ENCODE results near the gene AP1S3.
"Not testable (repeated sequence)": the region's sequence is repeated elsewhere in the genome, so short reads cannot be mapped to it uniquely, and the experiment has no call there.

AP1S3 gene

GRCh38 chr2:223764796-223765195, 72.6 kb downstream of the AP1S3 start:
- FAIRE-seq (no peak), DNase-seq (ENCODE audit: insufficient read length, low spot score) (no peak)

GRCh38 chr2:223762853-223763252, 74.5 kb downstream of the AP1S3 start:
- FAIRE-seq (no peak), DNase-seq (ENCODE audit: insufficient read length, low spot score) (no peak)

- not testable (repeated sequence) for FAIRE-seq; DNase-seq (ENCODE audit: insufficient read length, low spot score)
Measured at GRCh38 chr2:223761746-223762145, 75.6 kb downstream of the AP1S3 start.

GRCh38 chr2:223760838-223761502, 76.4 kb downstream of the AP1S3 start:
- peak; percentile 59 for DNase-seq (ENCODE audit: insufficient read length, low spot score)

GRCh38 chr2:223759569-223760430, 77.6 kb downstream of the AP1S3 start:
- DNase-seq (ENCODE audit: insufficient read length, low spot score) (no peak), FAIRE-seq (no peak)

More at GRCh38 chr2:223760838-223761502, 76.4 kb downstream of the AP1S3 start:
- peak; percentile 84 for FAIRE-seq

DNA sequence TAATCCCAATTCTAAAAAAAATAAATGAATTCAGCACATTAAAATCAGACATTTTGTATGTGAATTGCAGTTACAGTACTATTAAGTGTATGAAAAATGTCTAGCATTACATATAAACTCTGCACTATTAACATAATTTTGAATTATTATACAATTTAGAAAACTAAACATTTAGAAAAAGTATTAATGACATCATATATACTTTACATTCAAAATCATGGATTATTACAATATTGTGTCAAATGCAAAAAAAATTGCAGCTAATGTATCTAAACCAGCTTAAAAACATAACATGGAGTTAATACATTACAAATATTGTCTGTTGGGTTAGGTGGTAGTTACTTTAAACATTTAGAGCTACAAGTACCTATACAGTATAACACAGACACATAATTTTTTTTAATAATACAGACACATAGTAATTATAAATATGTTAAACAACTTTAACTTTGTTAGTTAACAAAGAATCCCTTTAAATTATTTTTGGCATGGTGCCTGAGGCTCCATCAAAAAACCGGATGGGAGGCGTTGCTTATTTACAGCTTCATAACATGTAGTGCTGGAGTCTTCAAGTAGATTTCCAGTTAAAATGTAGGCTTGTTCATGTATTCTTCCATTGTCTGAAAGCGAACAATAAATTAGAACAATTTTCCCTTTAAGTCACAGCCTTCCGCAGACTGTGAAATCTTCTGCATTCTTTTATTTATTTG, 79.1 kb downstream of the AP1S3 start:
- no peak for FAIRE-seq
- no peak for DNase-seq (ENCODE audit: insufficient read length, low spot score)

DNA sequence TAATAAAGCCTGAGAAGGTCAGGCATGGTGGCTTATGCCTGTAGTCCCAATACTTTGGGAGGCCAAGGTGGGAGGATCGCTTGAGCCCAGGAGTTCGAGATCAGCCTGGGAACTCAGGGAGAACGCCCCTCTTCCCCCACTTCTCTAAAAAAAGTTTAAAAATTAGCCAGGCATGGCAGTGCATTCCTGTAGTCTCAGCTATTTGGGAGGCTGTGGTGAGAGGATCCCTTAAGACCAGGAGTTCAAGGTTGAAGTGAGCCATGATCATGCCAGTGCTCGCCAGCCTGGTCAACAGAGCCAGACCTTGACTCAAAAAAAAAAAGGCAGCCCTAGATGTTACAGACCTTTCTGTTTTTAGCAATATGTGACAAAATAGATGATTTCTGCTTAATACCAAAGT, 83.4 kb downstream of the AP1S3 start:
- DNase-seq (ENCODE audit: insufficient read length, low spot score), result no peak

DNA sequence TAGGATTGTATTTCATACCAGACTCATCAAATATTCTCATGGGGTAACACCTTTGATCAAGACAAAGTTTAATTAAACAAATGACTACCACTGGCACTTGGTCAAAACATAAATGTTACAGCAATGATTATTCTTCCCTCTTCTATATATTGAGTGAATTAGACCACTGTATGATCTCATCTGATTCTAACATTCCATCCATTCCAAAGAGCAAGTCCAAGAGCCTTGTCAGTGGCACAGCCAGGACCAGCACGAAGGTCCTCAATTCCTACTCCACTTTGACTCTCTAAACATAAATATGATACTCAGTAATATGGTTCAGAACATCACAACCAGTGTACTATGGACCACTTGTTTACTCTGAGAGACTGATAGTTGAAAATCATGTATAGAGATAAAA, 86.4 kb downstream of the AP1S3 start:
- DNase-seq (ENCODE audit: insufficient read length, low spot score) (peak; percentile 46), FAIRE-seq (no peak)

More for the DNA sequence above, 83.4 kb downstream of the AP1S3 start:
- no peak for FAIRE-seq

DNA sequence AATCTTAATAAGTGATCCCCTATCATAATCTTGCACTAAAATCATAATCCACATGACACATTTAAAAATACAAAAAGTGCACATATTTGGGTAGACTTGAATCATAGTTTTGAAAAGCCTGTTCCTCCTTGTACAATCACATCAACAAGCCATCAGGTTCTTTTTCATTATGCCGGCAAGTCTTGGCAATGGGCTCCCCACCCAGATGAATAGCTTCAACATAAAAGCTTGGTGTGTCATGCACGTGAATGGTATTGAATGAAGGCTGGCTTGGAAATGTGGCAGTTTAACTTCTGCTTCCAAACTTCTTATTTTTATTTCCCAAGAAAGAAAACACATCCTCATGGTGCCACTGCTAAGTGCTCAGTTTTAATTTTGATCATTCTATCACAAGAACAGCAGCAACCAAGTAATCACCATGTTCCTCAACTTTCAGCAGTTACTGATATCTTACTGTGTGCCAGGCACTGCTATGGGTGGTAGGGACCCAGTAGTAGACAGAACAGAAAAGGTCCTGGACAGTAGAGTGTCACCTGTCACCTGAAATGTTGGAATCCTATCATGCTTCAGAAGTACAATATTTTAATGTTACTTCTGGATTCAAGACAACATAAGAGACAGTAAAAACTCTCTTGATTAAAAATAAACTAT, 89.9 kb downstream of the AP1S3 start:
- FAIRE-seq (no peak), DNase-seq (ENCODE audit: insufficient read length, low spot score) (no peak)

- FAIRE-seq, result no peak
Measured at GRCh38 chr2:223746611-223747010, 90.8 kb downstream of the AP1S3 start.

GRCh38 chr2:223744580-223744979, 92.8 kb downstream of the AP1S3 start:
- no peak for FAIRE-seq
- no peak for DNase-seq (ENCODE audit: insufficient read length, low spot score)

More at GRCh38 chr2:223746611-223747010, 90.8 kb downstream of the AP1S3 start:
- DNase-seq (ENCODE audit: insufficient read length, low spot score), result no peak

DNA sequence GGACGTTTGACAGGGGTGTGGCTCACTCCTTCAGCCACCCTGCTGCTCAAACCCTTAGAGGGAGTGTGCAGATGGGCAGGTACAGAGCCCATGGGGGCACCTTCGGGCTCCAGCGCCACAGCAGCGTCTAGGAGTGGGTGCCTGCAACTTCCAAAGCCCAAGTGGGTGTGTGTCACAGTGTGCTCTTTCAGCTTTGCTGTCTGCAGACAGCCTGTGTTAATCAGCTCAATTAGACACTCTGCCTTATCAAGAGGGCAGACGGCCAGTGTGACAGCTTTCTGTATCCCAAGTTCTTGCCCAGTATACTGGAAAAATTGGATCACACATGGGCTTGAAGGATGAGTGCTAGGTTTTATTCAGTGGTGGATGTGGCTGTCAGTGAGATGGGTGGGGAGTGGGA, 96.7 kb downstream of the AP1S3 start:
- FAIRE-seq (no peak), DNase-seq (ENCODE audit: insufficient read length, low spot score) (no peak)

- DNase-seq (ENCODE audit: insufficient read length, low spot score), result no peak
- no peak for FAIRE-seq
Measured at GRCh38 chr2:223737207-223737606, 100.2 kb downstream of the AP1S3 start.

DNA sequence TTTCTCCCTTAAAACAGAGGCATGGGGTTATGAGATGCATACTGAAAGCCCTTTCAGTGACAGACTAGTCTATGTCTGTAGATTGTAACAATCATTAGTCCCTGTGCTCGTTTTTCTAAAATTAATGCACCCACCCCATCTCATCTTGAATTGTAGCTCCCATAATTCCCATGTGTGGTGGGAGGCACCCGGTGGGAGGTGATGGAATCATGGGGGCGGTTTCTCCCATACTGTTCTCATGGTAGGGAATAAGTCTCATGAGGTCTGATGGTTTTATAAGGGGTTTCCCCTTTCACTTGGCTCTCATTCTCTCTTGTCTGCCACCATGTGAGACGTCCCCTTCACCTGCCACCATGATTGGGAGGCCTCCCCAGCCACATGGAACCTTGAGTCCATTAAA, 100.9 kb downstream of the AP1S3 start:
- FAIRE-seq (no peak), DNase-seq (ENCODE audit: insufficient read length, low spot score) (no peak)

DNA sequence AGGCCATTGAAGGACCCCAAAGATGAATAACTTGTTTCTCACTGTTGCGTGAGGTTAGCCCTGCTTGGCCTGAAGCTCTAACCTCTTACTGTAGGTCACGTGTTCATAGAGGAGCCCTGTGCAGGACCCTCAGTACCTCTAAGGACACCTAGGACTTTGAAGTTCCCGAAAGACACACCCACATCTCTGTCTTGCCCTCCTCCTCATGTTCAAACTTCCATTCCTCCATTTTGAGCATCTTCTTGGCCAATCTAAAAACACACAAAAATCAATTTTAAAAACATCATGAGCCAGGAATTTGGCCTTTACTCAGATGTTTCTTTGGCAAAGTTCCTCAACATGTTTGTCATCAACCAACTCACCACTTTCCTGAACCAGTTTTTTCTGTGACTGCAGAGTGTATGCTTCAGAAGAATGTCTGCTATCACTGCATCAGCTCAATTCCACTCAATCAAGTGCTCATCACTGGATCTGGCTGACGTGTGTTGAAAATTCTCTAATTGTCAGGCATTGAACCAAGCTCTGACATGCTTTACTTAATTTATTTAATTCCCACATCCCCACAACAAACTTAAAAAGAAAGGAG, 101.6 kb downstream of the AP1S3 start:
- FAIRE-seq, result no peak
- peak; percentile 47 for DNase-seq (ENCODE audit: insufficient read length, low spot score)

- FAIRE-seq (no peak), DNase-seq (ENCODE audit: insufficient read length, low spot score) (no peak)
Measured at GRCh38 chr2:223735035-223735640, 102.2 kb downstream of the AP1S3 start.

GRCh38 chr2:223734346-223734745, 103.0 kb downstream of the AP1S3 start:
- no peak for DNase-seq (ENCODE audit: insufficient read length, low spot score)
- FAIRE-seq, result no peak

GRCh38 chr2:223732346-223732745, 105.0 kb downstream of the AP1S3 start:
- FAIRE-seq, result no peak
- no peak for DNase-seq (ENCODE audit: insufficient read length, low spot score)

DNA sequence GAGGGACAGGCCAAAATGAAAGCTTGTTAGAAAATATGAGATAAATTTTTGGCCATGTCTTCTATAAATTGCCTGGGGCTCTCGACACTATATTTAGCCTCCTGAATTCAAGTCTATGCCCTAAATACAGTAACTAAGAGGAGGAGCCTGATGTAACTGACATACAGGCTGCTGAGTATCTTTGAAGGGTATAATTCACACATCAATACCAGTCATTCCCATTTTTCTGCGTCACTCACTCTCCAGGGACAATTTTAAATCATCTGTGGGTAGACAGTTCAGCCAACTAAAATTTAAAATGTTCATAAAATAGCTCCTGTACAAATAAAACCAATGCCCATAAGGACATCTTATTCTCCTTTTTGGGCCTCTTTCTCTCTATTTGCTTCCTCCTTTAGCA, 105.9 kb downstream of the AP1S3 start:
- no peak for DNase-seq (ENCODE audit: insufficient read length, low spot score)
- FAIRE-seq, result no peak

DNA sequence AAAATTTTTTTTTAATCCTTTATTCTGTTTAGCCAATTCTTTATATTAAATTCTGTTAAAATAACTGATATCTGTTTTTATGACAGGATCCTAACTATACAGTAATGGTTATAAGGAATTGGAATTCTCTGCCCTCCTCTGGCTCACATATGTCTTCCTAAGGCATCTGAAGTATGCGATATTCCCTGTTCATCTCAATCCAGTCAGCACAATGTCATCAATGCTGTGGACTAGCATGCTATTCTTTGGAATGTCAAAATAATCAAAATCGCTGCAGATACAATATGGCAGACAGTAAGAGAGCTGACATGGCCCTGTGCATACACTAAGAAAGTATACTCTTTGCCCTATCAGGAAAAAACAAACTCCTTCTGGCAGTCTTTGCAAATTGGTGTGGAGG, 107.6 kb downstream of the AP1S3 start:
- peak; percentile 13 for FAIRE-seq
- DNase-seq (ENCODE audit: insufficient read length, low spot score), result no peak

Measured in HTR-8/SVneo (cell line).